Muscle layer of colon (tissue), 2 donors: ENCODE measurements around the gene REV1.

Source experiments
- H3K27ac ChIP-seq: one replicate; pipeline ENCODE4 v1.7.0; 2013; ENCODE audit warnings: low read depth, mild to moderate bottlenecking, low read length, moderate library complexity
- H3K27me3 ChIP-seq, 2 donors: one replicate each; pipeline ENCODE4 v1.7.0; 2013; ENCODE audit warnings: low read length in 2 of 2, mild to moderate bottlenecking in 2 of 2; ENCODE audit not compliant: insufficient read depth in 2 of 2, control insufficient read depth in 1 of 2
- H3K36me3 ChIP-seq: one replicate; pipeline ENCODE4 v1.7.0; 2013; ENCODE audit warnings: mild to moderate bottlenecking, low read length; ENCODE audit not compliant: insufficient read depth
- H3K4me1 ChIP-seq: one replicate; pipeline ENCODE4 v1.7.0; 2013; ENCODE audit warnings: mild to moderate bottlenecking, low read length; ENCODE audit not compliant: insufficient read depth
- H3K4me3 ChIP-seq, 2 donors: one replicate each; pipeline ENCODE4 v1.7.0; 2013; ENCODE audit warnings: low read length in 2 of 2, low read depth in 1 of 2, mild to moderate bottlenecking in 1 of 2, moderate library complexity in 1 of 2
- H3K9ac ChIP-seq: one replicate; pipeline ENCODE4 v1.7.0; 2013; ENCODE audit warnings: low read length
- H3K9me3 ChIP-seq: one replicate; pipeline ENCODE4 v1.7.0; 2013; ENCODE audit warnings: mild to moderate bottlenecking, low read length
- donor health status: abdominal sarcoma.
- donor health status: Adenocarcinoma of cecum.

REV1 gene

GRCh38 chr2:99417396-99417795 is 72.4 kb downstream of the REV1 start:
- Histone ChIP-seq H3K4me1 (no peaks in the 10 kb centered on the region), H3K4me3 (no peak overlapping the region), H3K9me3 (no peaks in the 10 kb centered on the region), H3K27ac (no peak overlapping the region), H3K27me3 (no peaks in the 10 kb centered on the region), H3K36me3 (peaks cover 48% of the 10 kb centered on the region), H3K9ac (no peak overlapping the region)

- no peak overlapping the region for H3K4me3 ChIP-seq
- H3K27ac ChIP-seq: no peak overlapping the region
- no peak overlapping the region for H3K9ac ChIP-seq
- H3K9me3 ChIP-seq: no peaks in the 10 kb centered on the region
- H3K4me1 ChIP-seq: no peaks in the 10 kb centered on the region
- H3K36me3 ChIP-seq: peaks cover 45% of the 10 kb centered on the region
- H3K27me3 ChIP-seq: no peaks in the 10 kb centered on the region
Measured at GRCh38 chr2:99414566-99414965, 75.3 kb downstream of the REV1 start.

- peaks cover 43% of the 10 kb centered on the region for H3K36me3 ChIP-seq
- H3K27me3 ChIP-seq: no peaks in the 10 kb centered on the region
Measured at GRCh38 chr2:99410276-99410675, 79.5 kb downstream of the REV1 start.

GRCh38 chr2:99406137-99406536 is 83.7 kb downstream of the REV1 start:
- Histone ChIP-seq H3K36me3 (peaks cover 64% of the 10 kb centered on the region), H3K27me3 (no peaks in the 10 kb centered on the region), H3K4me1 (no peaks in the 10 kb centered on the region), H3K9me3 (no peaks in the 10 kb centered on the region), H3K9ac (no peak overlapping the region), H3K4me3 (no peak overlapping the region), H3K27ac (no peak overlapping the region)

More at GRCh38 chr2:99410276-99410675, 79.5 kb downstream of the REV1 start:
- H3K4me1 ChIP-seq: no peaks in the 10 kb centered on the region
- no peaks in the 10 kb centered on the region for H3K9me3 ChIP-seq
- no peak overlapping the region for H3K4me3 ChIP-seq
- no peak overlapping the region for H3K27ac ChIP-seq
- no peak overlapping the region for H3K9ac ChIP-seq

- no peaks in the 10 kb centered on the region for H3K4me1 ChIP-seq
- peaks cover 56% of the 10 kb centered on the region for H3K36me3 ChIP-seq
- H3K27ac ChIP-seq: no peak overlapping the region
- H3K27me3 ChIP-seq: no peaks in the 10 kb centered on the region
- H3K4me3 ChIP-seq: no peak overlapping the region
- H3K9ac ChIP-seq: no peak overlapping the region
- no peaks in the 10 kb centered on the region for H3K9me3 ChIP-seq
Measured at GRCh38 chr2:99404797-99405669, 84.8 kb downstream of the REV1 start.

GRCh38 chr2:99404039-99404796 is 85.6 kb downstream of the REV1 start:
- H3K4me1 ChIP-seq: no peaks in the 10 kb centered on the region
- no peak overlapping the region for H3K9ac ChIP-seq
- H3K4me3 ChIP-seq: no peak overlapping the region
- H3K27ac ChIP-seq: no peak overlapping the region
- no peaks in the 10 kb centered on the region for H3K27me3 ChIP-seq
- peaks cover 60% of the 10 kb centered on the region for H3K36me3 ChIP-seq
- no peaks in the 10 kb centered on the region for H3K9me3 ChIP-seq

- H3K36me3 ChIP-seq: peaks cover 67% of the 10 kb centered on the region
- no peaks in the 10 kb centered on the region for H3K9me3 ChIP-seq
- no peak overlapping the region for H3K4me3 ChIP-seq
- H3K9ac ChIP-seq: no peak overlapping the region
- H3K27me3 ChIP-seq: no peaks in the 10 kb centered on the region
- no peak overlapping the region for H3K27ac ChIP-seq
- no peaks in the 10 kb centered on the region for H3K4me1 ChIP-seq
Measured at GRCh38 chr2:99403524-99403923, 86.3 kb downstream of the REV1 start.

GRCh38 chr2:99403084-99403483 is 86.7 kb downstream of the REV1 start:
- H3K36me3 ChIP-seq: peaks cover 71% of the 10 kb centered on the region
- no peak overlapping the region for H3K27ac ChIP-seq
- H3K9ac ChIP-seq: no peak overlapping the region
- H3K4me3 ChIP-seq: no peak overlapping the region
- H3K9me3 ChIP-seq: no peaks in the 10 kb centered on the region
- no peaks in the 10 kb centered on the region for H3K27me3 ChIP-seq
- H3K4me1 ChIP-seq: no peaks in the 10 kb centered on the region

- Histone ChIP-seq H3K4me3 (no peak overlapping the region), H3K9ac (no peak overlapping the region), H3K4me1 (no peaks in the 10 kb centered on the region), H3K36me3 (peaks cover 84% of the 10 kb centered on the region), H3K27ac (no peak overlapping the region), H3K27me3 (no peaks in the 10 kb centered on the region), H3K9me3 (no peaks in the 10 kb centered on the region)
Measured at GRCh38 chr2:99401841-99402240, 88.0 kb downstream of the REV1 start.

- Histone ChIP-seq H3K27me3 (no peaks in the 10 kb centered on the region), H3K4me1 (no peaks in the 10 kb centered on the region), H3K36me3 (peaks cover 85% of the 10 kb centered on the region), H3K27ac (no peak overlapping the region), H3K9me3 (no peaks in the 10 kb centered on the region), H3K4me3 (no peak overlapping the region), H3K9ac (no peak overlapping the region)
Measured at GRCh38 chr2:99399795-99400194, 90.0 kb downstream of the REV1 start.

- Histone ChIP-seq H3K9me3 (no peaks in the 10 kb centered on the region), H3K27me3 (no peaks in the 10 kb centered on the region), H3K4me1 (no peaks in the 10 kb centered on the region), H3K36me3 (peaks cover 85% of the 10 kb centered on the region), H3K27ac (no peak overlapping the region), H3K9ac (no peak overlapping the region), H3K4me3 (no peak overlapping the region)
Measured at GRCh38 chr2:99399063-99399462, 90.8 kb downstream of the REV1 start.
